ENCODE measurements around the gene NCAPG2. TPM values are rescaled to one million over a fixed set of nuclear protein-coding genes. Genes with fewer than 3 reads are reported as not detected.

NCAPG2 gene
- total RNA-seq, 1 experiment from 2014 or later: 99.4 TPM

DNA sequence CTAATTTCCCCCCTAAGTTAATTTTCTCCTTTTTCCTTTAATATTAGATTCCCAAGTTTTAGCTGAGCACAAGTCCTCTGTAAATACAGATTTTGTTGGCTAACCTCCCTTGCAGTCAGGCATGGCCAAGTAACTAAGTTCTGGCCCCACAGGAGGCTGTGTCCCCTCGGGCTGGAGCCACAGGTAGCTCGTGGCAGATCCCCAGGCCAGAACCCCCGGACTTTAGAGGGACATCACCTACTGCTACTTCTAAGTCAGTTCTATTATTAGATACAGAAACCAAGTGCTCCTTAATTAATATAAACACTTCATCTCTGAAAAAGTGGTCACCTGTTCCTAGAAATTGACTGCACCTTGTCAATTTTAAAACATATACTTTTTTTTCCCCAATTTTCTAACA lies 46.1 kb upstream of the NCAPG2 start:
- H3K56ac ChIP-seq (ENCODE audit: insufficient read length, low read depth, low read length): no peak overlapping the region
- no peaks in the 10 kb centered on the region for H3K23me2 ChIP-seq (ENCODE audit: insufficient read length, low read depth, low read length, poor library complexity, severe bottlenecking)
- no CpG with 5 or more reads among the region's 3 CpGs for WGBS (ENCODE audit: extremely low coverage, insufficient read length, low lambda C conversion rate)
- H3K9me3 Mint-ChIP-seq: no peaks in the 10 kb centered on the region
- no peak overlapping the region for H4K5ac ChIP-seq (ENCODE audit: insufficient read length, low read depth, low read length)
- H4K8ac ChIP-seq (replicated peaks; ENCODE audit: insufficient read length, low read depth, low read length): no peak overlapping the region
- H3K9ac ChIP-seq (ENCODE audit: extremely low read depth, insufficient read length, low read length): no peak overlapping the region
- H3K36me3 Mint-ChIP-seq (ENCODE audit: insufficient read depth in 1 of 3, low read depth in 3 of 3): peaks cover 4 to 41% (median 26%) of the 10 kb centered on the region in 3 experiments; a peak in 6 of 7 replicates
- H3K27me3 ChIP-seq (ENCODE audit: insufficient read depth, low read length): no peaks in the 10 kb centered on the region
- no peaks in the 10 kb centered on the region for H3K9me3 ChIP-seq (ENCODE audit: control insufficient read depth, low read depth, low read length)
- no peaks in the 10 kb centered on the region for H3K79me2 ChIP-seq (ENCODE audit: insufficient read depth, low read length)
- H2BK120ac ChIP-seq (ENCODE audit: low read depth, low read length, poor library complexity, severe bottlenecking): no peak overlapping the region
- no peak for DNase-seq
- H3K14ac ChIP-seq (ENCODE audit: insufficient read depth, low read length): no peak overlapping the region
- H3K4me2 ChIP-seq (ENCODE audit: insufficient read depth, insufficient read length, low read length): no peak overlapping the region
- H3K18ac ChIP-seq (ENCODE audit: insufficient read length, low read depth, low read length): no peak overlapping the region
- H2AK5ac ChIP-seq (ENCODE audit: insufficient read length, low read length): no peak overlapping the region
- H2BK15ac ChIP-seq (ENCODE audit: low read depth, low read length): no peak overlapping the region
- H3K4me1 Mint-ChIP-seq: no peaks in the 10 kb centered on the region
- no peak overlapping the region for H3T11ph ChIP-seq (ENCODE audit: low read length)
- H3K79me1 ChIP-seq (ENCODE audit: insufficient read depth, low read depth, low read length, poor library complexity, severe bottlenecking): no peaks in the 10 kb centered on the region
- H3K27ac Mint-ChIP-seq: no peak overlapping the region
- H2BK12ac ChIP-seq (ENCODE audit: insufficient read length, low read depth, low read length): no peak overlapping the region
- no peak overlapping the region for H3K4ac ChIP-seq (ENCODE audit: low read depth, low read length)
- no peak overlapping the region for H3K4me3 Mint-ChIP-seq
- H3K27me3 Mint-ChIP-seq (ENCODE audit: low read depth): no peaks in the 10 kb centered on the region
- no peak overlapping the region for H2BK20ac ChIP-seq (ENCODE audit: low read depth, low read length, poor library complexity, severe bottlenecking)
- no peak overlapping the region for H2AFZ ChIP-seq (ENCODE audit: low read length)
- H2BK5ac ChIP-seq (ENCODE audit: insufficient read length, low read length): no peak overlapping the region
- H4K20me1 ChIP-seq (ENCODE audit: control insufficient read depth, insufficient read depth, insufficient read length): no peaks in the 10 kb centered on the region
- TF ChIP-seq, protein P1, sequence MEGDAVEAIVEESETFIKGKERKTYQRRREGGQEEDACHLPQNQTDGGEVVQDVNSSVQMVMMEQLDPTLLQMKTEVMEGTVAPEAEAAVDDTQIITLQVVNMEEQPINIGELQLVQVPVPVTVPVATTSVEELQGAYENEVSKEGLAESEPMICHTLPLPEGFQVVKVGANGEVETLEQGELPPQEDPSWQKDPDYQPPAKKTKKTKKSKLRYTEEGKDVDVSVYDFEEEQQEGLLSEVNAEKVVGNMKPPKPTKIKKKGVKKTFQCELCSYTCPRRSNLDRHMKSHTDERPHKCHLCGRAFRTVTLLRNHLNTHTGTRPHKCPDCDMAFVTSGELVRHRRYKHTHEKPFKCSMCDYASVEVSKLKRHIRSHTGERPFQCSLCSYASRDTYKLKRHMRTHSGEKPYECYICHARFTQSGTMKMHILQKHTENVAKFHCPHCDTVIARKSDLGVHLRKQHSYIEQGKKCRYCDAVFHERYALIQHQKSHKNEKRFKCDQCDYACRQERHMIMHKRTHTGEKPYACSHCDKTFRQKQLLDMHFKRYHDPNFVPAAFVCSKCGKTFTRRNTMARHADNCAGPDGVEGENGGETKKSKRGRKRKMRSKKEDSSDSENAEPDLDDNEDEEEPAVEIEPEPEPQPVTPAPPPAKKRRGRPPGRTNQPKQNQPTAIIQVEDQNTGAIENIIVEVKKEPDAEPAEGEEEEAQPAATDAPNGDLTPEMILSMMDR (conservative IDR thresholded peaks at IDR 0.05): no peak
- no peak overlapping the region for H3K23ac ChIP-seq (ENCODE audit: insufficient read length, low read depth, low read length)
- H3K4me1 ChIP-seq (ENCODE audit: insufficient read depth, low read length): no peaks in the 10 kb centered on the region
- H3K27ac ChIP-seq (ENCODE audit: insufficient read length, low read depth, low read length): no peak overlapping the region
- no peak overlapping the region for H4K91ac ChIP-seq (ENCODE audit: insufficient read length, low read depth, low read length)
